ENCODE measurements around the gene HOMER3.

The HOMER3 gene

GRCh38 chr19:18940769-18941627 lies at the start of gene HOMER3:
TSS of gene HOMER3 (minus strand) at chr19:18941217. CDS start at chr19:18938982, 2,235 bp downstream.
- peak in 1 of 2 experiments; percentile 55 for DNase-seq

- DNase-seq, result no peak
Observed at GRCh38 chr19:18990128-18990708, 49.2 kb upstream of the HOMER3 start.

GRCh38 chr19:18989316-18989715 lies 48.3 kb upstream of the HOMER3 start:
- no peak for DNase-seq

GRCh38 chr19:18987456-18987855 lies 46.4 kb upstream of the HOMER3 start:
- no peak for DNase-seq

GRCh38 chr19:18985257-18985656 lies 44.2 kb upstream of the HOMER3 start:
- DNase-seq, result no peak

GRCh38 chr19:18984251-18984650 lies 43.2 kb upstream of the HOMER3 start:
- DNase-seq, result no peak

- no peak for DNase-seq
Observed at GRCh38 chr19:18982669-18983068, 41.7 kb upstream of the HOMER3 start.

GRCh38 chr19:18980432-18981020 lies 39.5 kb upstream of the HOMER3 start:
- no peak for DNase-seq

GRCh38 chr19:18978616-18979015 lies 37.6 kb upstream of the HOMER3 start:
- no peak for DNase-seq

GRCh38 chr19:18975869-18976268 lies 34.9 kb upstream of the HOMER3 start:
- no peak for DNase-seq

- no peak for DNase-seq
Observed at GRCh38 chr19:18975011-18975410, 34.0 kb upstream of the HOMER3 start.

GRCh38 chr19:18972851-18973250 lies 31.8 kb upstream of the HOMER3 start:
- DNase-seq, result no peak

- no peak for DNase-seq
Observed at GRCh38 chr19:18972301-18972811, 31.3 kb upstream of the HOMER3 start.

GRCh38 chr19:18969931-18970659 lies 29.1 kb upstream of the HOMER3 start:
- no peak for DNase-seq

- no peak for DNase-seq
Observed at GRCh38 chr19:18967358-18968146, 26.5 kb upstream of the HOMER3 start.

GRCh38 chr19:18966307-18966706 lies 25.3 kb upstream of the HOMER3 start:
- peak; percentile 80 to 82 for DNase-seq

- no peak for DNase-seq
Observed at GRCh38 chr19:18964121-18964520, 23.1 kb upstream of the HOMER3 start.

- peak; percentile 11 to 70 for DNase-seq
Observed at GRCh38 chr19:18961767-18962620, 21.0 kb upstream of the HOMER3 start.

GRCh38 chr19:18960370-18960769 lies 19.4 kb upstream of the HOMER3 start:
- no peak for DNase-seq

- DNase-seq, result no peak
Observed at GRCh38 chr19:18955042-18955441, 14.0 kb upstream of the HOMER3 start.

GRCh38 chr19:18954094-18954493 lies 13.1 kb upstream of the HOMER3 start:
- DNase-seq, result no peak
